ENCODE data around the gene CTSK. TPM values are rescaled to one million over a fixed set of nuclear protein-coding genes. Genes with fewer than 3 reads are reported as not detected.

The CTSK gene
- total and polyA plus RNA-seq, 2 of the 4 experiments (the other 2 are of a cell fraction), result 7.7 to 15.1 TPM

GRCh38 chr1:150832597-150832996 lies 24.5 kb upstream of the CTSK start:
- intact Hi-C loops (cut with micrococcal nuclease), result no loop called here
- Histone ChIP-seq H3K4me1 (ENCODE audit: control insufficient read depth, insufficient read depth, low read length) (no peaks in the 10 kb centered on the region; the same call in 1 of the 2 replicates), H3K14ac (replicated peaks; ENCODE audit: low read depth, low read length) (no peak overlapping the region), H3K9me1 (ENCODE audit: insufficient read depth, low read length) (peaks cover 3% of the 10 kb centered on the region; the same call in 1 of the 2 replicates), H2BK120ac (ENCODE audit: low read depth, low read length) (no peak overlapping the region), H2BK20ac (ENCODE audit: low read depth, low read length) (no peak overlapping the region), H3K79me1 (ENCODE audit: low read depth in 1 of 2, low read length in 2 of 2) (peaks cover 4 to 6% of the 10 kb centered on the region in 2 experiments; a peak in 3 of 4 replicates), H4K91ac (ENCODE audit: insufficient read depth, low read depth, low read length) (no peak overlapping the region), H3K23ac (ENCODE audit: low read depth, low read length) (no peak overlapping the region), H4K5ac (ENCODE audit: low read depth, low read length) (no peak overlapping the region), H4K20me1 (ENCODE audit: insufficient read depth, low read length) (no peaks in the 10 kb centered on the region), H3K9me3 (ENCODE audit: control insufficient read depth, insufficient read depth, low read length) (no peaks in the 10 kb centered on the region), H4K8ac (ENCODE audit: low read depth in 2 of 2, low read length in 2 of 2) (no peak overlapping the region), H3K27ac (ENCODE audit: insufficient read depth, low read length) (no peak overlapping the region), H3K56ac (ENCODE audit: extremely low read depth, insufficient read depth, low read length) (no peak overlapping the region), H2AFZ (replicated peaks; ENCODE audit: low read length, poor library complexity) (no peak overlapping the region), H3K4me3 (ENCODE audit: insufficient read depth, low read depth, low read length) (no peak overlapping the region), H2AK5ac (ENCODE audit: low read depth, low read length) (no peak overlapping the region), H3K18ac (ENCODE audit: low read depth, low read length) (no peak overlapping the region), H3K9ac (ENCODE audit: low read depth, low read length) (no peak overlapping the region), H3K27me3 (ENCODE audit: control insufficient read depth, insufficient read depth, low read length) (no peaks in the 10 kb centered on the region), H3K4me2 (ENCODE audit: low read depth, low read length) (no peak overlapping the region), H2BK15ac (ENCODE audit: low read depth, low read length) (no peak overlapping the region), H3K4ac (ENCODE audit: low read depth, low read length) (no peak overlapping the region), H2BK5ac (ENCODE audit: low read depth, low read length, poor library complexity, severe bottlenecking) (no peak overlapping the region), H2AK9ac (replicated peaks; ENCODE audit: low read depth, low read length, poor library complexity) (no peak overlapping the region), H3K36me3 (ENCODE audit: control insufficient read depth, insufficient read depth, low read length) (peaks cover 44% of the 10 kb centered on the region)
- no CpG with 5 or more reads among the region's 1 CpG for WGBS, 2 experiments (ENCODE audit: extremely low coverage in 2 of 2, insufficient read length in 1 of 2)
- dilution Hi-C loops (cut with HindIII; ENCODE audit: low sequenced_read_pairs, unreplicated experiment), result no loop called here
- ChIA-PET CTCF (no interaction called here), POLR2A (ENCODE audit: unreplicated experiment) (no interaction called here)
- in situ Hi-C loops (cut with MboI; ENCODE audit: low sequenced_read_pairs), result no loop called here
- DNase-seq, result no peak
- no TSS peak for BruUV-seq (replicated peaks)
- ATAC-seq (ENCODE audit: low read depth), result no peak
- TF ChIP-seq, protein P1, sequence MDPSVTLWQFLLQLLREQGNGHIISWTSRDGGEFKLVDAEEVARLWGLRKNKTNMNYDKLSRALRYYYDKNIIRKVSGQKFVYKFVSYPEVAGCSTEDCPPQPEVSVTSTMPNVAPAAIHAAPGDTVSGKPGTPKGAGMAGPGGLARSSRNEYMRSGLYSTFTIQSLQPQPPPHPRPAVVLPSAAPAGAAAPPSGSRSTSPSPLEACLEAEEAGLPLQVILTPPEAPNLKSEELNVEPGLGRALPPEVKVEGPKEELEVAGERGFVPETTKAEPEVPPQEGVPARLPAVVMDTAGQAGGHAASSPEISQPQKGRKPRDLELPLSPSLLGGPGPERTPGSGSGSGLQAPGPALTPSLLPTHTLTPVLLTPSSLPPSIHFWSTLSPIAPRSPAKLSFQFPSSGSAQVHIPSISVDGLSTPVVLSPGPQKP (IDR thresholded peaks at IDR 0.05; ENCODE audit: borderline replicate concordance, low read depth, low read length), result no peak
- TF ChIP-seq MAFK (IDR thresholded peaks at IDR 0.05; ENCODE audit: low read depth, low read length) (no peak), RFX5 (IDR thresholded peaks at IDR 0.05; ENCODE audit: low read depth, low read length) (no peak), NFE2L2 (IDR thresholded peaks at IDR 0.05; ENCODE audit: low read depth, low read length) (no peak), BHLHE40 (IDR thresholded peaks at IDR 0.05; ENCODE audit: low read depth, low read length) (no peak), RCOR1 (IDR thresholded peaks at IDR 0.05; ENCODE audit: insufficient replicate concordance, low read length) (no peak), CTCF (conservative IDR thresholded peaks at IDR 0.05; ENCODE audit: low read depth, low read length) (no peak), RAD21 (IDR thresholded peaks at IDR 0.05; ENCODE audit: low read length) (no peak), POLR2A (IDR thresholded peaks at IDR 0.05; ENCODE audit: low read depth, low read length) (no peak), SMC3 (IDR thresholded peaks at IDR 0.05; ENCODE audit: low read depth, low read length) (no peak), MAZ (IDR thresholded peaks at IDR 0.05; ENCODE audit: borderline replicate concordance, low read depth, low read length) (no peak), CEBPB (IDR thresholded peaks at IDR 0.05; ENCODE audit: low read depth, low read length) (no peak), CHD1 (IDR thresholded peaks at IDR 0.05; ENCODE audit: low read depth, low read length) (no peak), MXI1 (IDR thresholded peaks at IDR 0.05; ENCODE audit: borderline replicate concordance, low read depth, low read length) (no peak)
- TF ChIP-seq, protein P2, sequence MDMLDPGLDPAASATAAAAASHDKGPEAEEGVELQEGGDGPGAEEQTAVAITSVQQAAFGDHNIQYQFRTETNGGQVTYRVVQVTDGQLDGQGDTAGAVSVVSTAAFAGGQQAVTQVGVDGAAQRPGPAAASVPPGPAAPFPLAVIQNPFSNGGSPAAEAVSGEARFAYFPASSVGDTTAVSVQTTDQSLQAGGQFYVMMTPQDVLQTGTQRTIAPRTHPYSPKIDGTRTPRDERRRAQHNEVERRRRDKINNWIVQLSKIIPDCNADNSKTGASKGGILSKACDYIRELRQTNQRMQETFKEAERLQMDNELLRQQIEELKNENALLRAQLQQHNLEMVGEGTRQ (IDR thresholded peaks at IDR 0.05; ENCODE audit: low read depth, low read length), result no peak

Measured in IMR-90 (cell line).